Measurements from ENCODE around the gene MYLK.

DNA sequence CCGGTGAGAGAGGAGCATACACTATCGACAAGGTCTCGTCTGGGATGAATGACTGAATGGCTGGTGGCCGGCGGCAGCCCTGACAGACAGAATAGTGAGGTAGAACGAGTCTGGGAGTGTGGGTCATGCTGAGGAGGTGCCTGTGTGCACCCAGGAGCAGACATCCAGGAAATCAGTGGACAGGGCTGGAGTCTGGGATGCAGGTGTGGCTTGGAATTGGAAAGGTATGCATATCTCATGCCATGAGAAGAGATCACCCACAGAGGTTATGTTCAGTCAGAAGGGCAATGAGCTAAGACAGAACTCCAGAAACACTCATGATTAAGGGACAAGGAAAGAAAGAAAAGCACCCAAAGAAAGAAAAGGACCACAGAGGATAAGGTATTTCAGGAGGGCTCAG, 320.1 kb downstream of the MYLK start:
- TF ChIP-seq, protein P1, sequence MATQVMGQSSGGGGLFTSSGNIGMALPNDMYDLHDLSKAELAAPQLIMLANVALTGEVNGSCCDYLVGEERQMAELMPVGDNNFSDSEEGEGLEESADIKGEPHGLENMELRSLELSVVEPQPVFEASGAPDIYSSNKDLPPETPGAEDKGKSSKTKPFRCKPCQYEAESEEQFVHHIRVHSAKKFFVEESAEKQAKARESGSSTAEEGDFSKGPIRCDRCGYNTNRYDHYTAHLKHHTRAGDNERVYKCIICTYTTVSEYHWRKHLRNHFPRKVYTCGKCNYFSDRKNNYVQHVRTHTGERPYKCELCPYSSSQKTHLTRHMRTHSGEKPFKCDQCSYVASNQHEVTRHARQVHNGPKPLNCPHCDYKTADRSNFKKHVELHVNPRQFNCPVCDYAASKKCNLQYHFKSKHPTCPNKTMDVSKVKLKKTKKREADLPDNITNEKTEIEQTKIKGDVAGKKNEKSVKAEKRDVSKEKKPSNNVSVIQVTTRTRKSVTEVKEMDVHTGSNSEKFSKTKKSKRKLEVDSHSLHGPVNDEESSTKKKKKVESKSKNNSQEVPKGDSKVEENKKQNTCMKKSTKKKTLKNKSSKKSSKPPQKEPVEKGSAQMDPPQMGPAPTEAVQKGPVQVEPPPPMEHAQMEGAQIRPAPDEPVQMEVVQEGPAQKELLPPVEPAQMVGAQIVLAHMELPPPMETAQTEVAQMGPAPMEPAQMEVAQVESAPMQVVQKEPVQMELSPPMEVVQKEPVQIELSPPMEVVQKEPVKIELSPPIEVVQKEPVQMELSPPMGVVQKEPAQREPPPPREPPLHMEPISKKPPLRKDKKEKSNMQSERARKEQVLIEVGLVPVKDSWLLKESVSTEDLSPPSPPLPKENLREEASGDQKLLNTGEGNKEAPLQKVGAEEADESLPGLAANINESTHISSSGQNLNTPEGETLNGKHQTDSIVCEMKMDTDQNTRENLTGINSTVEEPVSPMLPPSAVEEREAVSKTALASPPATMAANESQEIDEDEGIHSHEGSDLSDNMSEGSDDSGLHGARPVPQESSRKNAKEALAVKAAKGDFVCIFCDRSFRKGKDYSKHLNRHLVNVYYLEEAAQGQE (IDR thresholded peaks at IDR 0.05), result no peak
- TF ChIP-seq EGR1 (IDR thresholded peaks at IDR 0.05; ENCODE audit: low read depth in 2 of 2), result no peak

Data from liver (tissue), 2 donors.